Measurements from ENCODE around the gene RAET1E.
"Not testable (repeated sequence)": the region's sequence is repeated elsewhere in the genome, so short reads cannot be mapped to it uniquely, and the experiment has no call there.

RAET1E gene

DNA sequence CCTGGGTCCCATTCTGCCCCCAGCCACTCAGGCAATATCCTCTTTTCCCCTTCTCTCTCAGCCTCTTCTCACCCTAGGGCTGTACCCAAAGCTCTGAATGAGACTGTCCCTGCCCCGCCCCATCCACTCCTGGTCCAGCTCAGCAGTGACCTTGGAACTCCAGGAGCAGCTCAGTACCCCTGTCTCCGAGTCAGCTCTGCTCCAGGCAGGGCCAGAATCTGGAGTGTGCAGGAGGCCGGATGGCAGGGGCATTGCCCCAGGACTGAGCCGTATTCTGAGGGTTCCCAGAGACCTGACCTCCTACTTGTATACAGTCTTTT lies 27.0 kb upstream of the RAET1E start:
- TF ChIP-seq, protein P1, sequence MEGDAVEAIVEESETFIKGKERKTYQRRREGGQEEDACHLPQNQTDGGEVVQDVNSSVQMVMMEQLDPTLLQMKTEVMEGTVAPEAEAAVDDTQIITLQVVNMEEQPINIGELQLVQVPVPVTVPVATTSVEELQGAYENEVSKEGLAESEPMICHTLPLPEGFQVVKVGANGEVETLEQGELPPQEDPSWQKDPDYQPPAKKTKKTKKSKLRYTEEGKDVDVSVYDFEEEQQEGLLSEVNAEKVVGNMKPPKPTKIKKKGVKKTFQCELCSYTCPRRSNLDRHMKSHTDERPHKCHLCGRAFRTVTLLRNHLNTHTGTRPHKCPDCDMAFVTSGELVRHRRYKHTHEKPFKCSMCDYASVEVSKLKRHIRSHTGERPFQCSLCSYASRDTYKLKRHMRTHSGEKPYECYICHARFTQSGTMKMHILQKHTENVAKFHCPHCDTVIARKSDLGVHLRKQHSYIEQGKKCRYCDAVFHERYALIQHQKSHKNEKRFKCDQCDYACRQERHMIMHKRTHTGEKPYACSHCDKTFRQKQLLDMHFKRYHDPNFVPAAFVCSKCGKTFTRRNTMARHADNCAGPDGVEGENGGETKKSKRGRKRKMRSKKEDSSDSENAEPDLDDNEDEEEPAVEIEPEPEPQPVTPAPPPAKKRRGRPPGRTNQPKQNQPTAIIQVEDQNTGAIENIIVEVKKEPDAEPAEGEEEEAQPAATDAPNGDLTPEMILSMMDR (conservative IDR thresholded peaks at IDR 0.05) = no peak
- no peak overlapping the region for H3K27ac ChIP-seq

GRCh38 chr6:149924206-149924932 lies 26.5 kb upstream of the RAET1E start:
- TF ChIP-seq, protein P1 (conservative IDR thresholded peaks at IDR 0.05) = no peak

GRCh38 chr6:149923327-149923986 lies 25.5 kb upstream of the RAET1E start:
- TF ChIP-seq, protein P1 (conservative IDR thresholded peaks at IDR 0.05) = no peak
- H3K27ac ChIP-seq = peak overlapping the region; percentile 25; the same call in 1 of the 2 replicates

More at GRCh38 chr6:149924206-149924932, 26.5 kb upstream of the RAET1E start:
- H3K27ac ChIP-seq = no peak overlapping the region

DNA sequence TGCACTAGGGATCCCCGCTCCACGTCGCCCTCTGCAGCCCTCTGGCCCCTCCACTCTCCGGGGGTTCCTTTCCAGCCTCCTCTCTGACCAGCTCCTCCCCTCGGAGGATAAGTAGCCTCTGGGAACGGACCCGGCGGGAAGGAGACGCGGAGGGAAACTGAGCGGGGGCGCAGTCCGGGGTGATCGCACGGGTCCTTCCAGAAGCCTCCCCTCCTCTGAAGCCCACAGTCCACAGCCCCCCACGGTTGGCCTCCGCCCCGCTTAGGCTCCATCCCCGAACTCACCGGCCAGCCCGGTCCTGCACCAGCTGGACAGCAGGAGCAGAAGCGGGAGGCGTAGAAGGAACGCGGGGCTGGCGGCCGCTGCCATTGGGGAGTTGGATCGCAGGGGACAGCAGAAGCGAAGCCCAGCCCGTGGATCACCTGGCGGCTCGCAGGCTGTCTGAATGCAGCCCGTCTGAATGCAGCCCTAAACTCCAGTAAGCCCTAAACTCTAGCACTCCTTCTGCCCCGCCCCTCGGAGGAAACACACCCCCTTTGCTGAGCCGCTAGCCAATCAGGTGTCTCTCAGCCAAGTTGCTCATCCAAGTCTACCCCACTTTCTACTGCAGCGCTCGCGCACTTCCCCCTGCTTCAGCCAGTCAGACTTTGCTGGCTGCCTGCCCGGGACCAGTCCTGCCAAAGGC lies 24.9 kb upstream of the RAET1E start, which contains the start of gene RAET1G:
Gene RAET1G (minus strand): TSS at position 480 of the 685 bp plus-strand sequence. CDS start 111 bp downstream, at position 369.
- peak within 1 kb of the TSS; percentile 25; the same call in 1 of the 2 replicates for H3K27ac ChIP-seq
- TF ChIP-seq, protein P1 (conservative IDR thresholded peaks at IDR 0.05) = no peak

DNA sequence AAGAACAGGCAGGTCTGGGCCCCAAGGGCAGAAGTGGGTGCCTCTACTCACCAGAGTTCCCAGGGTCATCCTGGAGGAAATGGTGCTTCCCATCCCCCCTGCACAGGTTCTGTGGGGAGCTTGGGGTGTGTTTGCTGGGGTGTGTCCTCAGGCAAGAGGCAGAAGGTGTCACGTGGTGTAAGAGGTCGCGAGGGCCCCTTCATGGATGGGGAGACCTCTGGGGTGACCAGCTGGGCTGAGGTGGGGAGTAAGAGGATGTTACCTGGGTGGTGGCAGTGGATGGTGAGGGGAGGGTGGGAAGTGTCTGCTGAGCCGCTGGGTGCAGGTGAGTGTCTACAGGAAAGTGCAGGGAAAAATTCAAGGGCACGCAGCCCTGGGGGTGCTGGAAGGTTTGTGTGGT lies 24.2 kb upstream of the RAET1E start:
- not testable (repeated sequence) for H3K27ac ChIP-seq

- TF ChIP-seq, protein P1 (conservative IDR thresholded peaks at IDR 0.05) = no peak
Measured at GRCh38 chr6:149921361-149921760, 23.4 kb upstream of the RAET1E start.

GRCh38 chr6:149919834-149920225 lies 21.9 kb upstream of the RAET1E start:
- TF ChIP-seq, protein P1 (conservative IDR thresholded peaks at IDR 0.05) = no peak
- no peak overlapping the region for H3K27ac ChIP-seq

More at GRCh38 chr6:149921361-149921760, 23.4 kb upstream of the RAET1E start:
- no peak overlapping the region for H3K27ac ChIP-seq

GRCh38 chr6:149919126-149919833 lies 21.4 kb upstream of the RAET1E start:
- not testable (repeated sequence) for H3K27ac ChIP-seq

All from VCaP (cell line).